CD14-positive monocyte (primary cell): Measurements from ENCODE around the gene SRA1. TPM values are rescaled to one million over a fixed set of nuclear protein-coding genes. Genes with fewer than 3 reads are reported as not detected.
A peak's percentile ranks its signal among the peaks of the same experiment; 100 is the strongest.

Source experiments
- DNase-seq, 3 donors: peaks; one replicate each; pipeline ENCODE4 v3.0.0-alpha.2; 2011 to 2022
- H2AFZ ChIP-seq: 2 replicates; pipeline ENCODE4 v1.6.0; 2012; ENCODE audit warnings: mild to moderate bottlenecking, low read depth, low read length, inconsistent platforms; ENCODE audit not compliant: insufficient read depth, poor library complexity, severe bottlenecking
- H3K27ac ChIP-seq, 2 donors: 1 replicate in 1 of 2; 2 replicates in 1 of 2; pipeline ENCODE4 v1.5.1; 2012 to 2013; ENCODE audit warnings: low read length in 2 of 2, control low read depth in 1 of 2, inconsistent platforms in 1 of 2, low read depth in 1 of 2, mild to moderate bottlenecking in 1 of 2
- H3K27me3 ChIP-seq, 2 donors: one replicate each; pipeline versions ENCODE4 v1.6.0 to v1.6.1; 2011 to 2013; ENCODE audit warnings: low read length in 2 of 2; ENCODE audit not compliant: control insufficient read depth in 2 of 2, insufficient read depth in 2 of 2
- H3K36me3 ChIP-seq, 2 donors: replicated peaks in 1 of 2; 1 replicate in 1 of 2; 2 replicates in 1 of 2; pipeline versions ENCODE4 v1.5.1 to v1.6.1; 2012 to 2013; ENCODE audit warnings: low read length in 2 of 2, control low read depth in 1 of 2, inconsistent platforms in 1 of 2, mild to moderate bottlenecking in 1 of 2; ENCODE audit not compliant: insufficient read depth in 2 of 2, control insufficient read depth in 1 of 2
- H3K4me1 ChIP-seq, 2 donors: 1 replicate in 1 of 2; 2 replicates in 1 of 2; pipeline versions ENCODE4 v1.5.1 to v1.6.1; 2012 to 2013; ENCODE audit warnings: low read length in 2 of 2, control low read depth in 1 of 2, inconsistent platforms in 1 of 2, mild to moderate bottlenecking in 1 of 2, moderate library complexity in 1 of 2; ENCODE audit not compliant: insufficient read depth in 2 of 2, control insufficient read depth in 1 of 2
- H3K4me2 ChIP-seq: replicated peaks from 2 replicates; pipeline ENCODE3; 2012; ENCODE audit warnings: low read length, moderate library complexity, mild to moderate bottlenecking; ENCODE audit not compliant: poor library complexity, severe bottlenecking; ENCODE audit errors: extremely low read depth
- H3K4me3 ChIP-seq, 3 experiments: fragments of 200-600 bp in 1 of 3; sonication (generic) in 1 of 3; replicated peaks in 1 of 3; 1 replicate in 2 of 3; 2 replicates in 1 of 3; pipeline ENCODE4 v1.5.1; 2011 to 2013; ENCODE audit warnings: low read length in 3 of 3, mild to moderate bottlenecking in 3 of 3, control low read depth in 2 of 3, low read depth in 2 of 3, inconsistent platforms in 1 of 3, moderate library complexity in 1 of 3
- H3K79me2 ChIP-seq: 2 replicates; pipeline ENCODE4 v1.6.0; 2012; ENCODE audit warnings: mild to moderate bottlenecking, control low read depth, inconsistent platforms, low read length, moderate library complexity; ENCODE audit not compliant: insufficient read depth
- H3K9ac ChIP-seq: 2 replicates; pipeline ENCODE4 v1.6.0; 2017; ENCODE audit warnings: low read length, mild to moderate bottlenecking; ENCODE audit not compliant: insufficient read depth, poor library complexity, severe bottlenecking
- H3K9me3 ChIP-seq, 2 donors: replicated peaks in 1 of 2; 1 replicate in 1 of 2; 2 replicates in 1 of 2; pipeline versions ENCODE4 v1.5.1 to v1.6.1; 2012 to 2013; ENCODE audit warnings: low read length in 2 of 2, control low read depth in 1 of 2; ENCODE audit not compliant: control insufficient read depth in 1 of 2, insufficient read depth in 1 of 2
- H4K20me1 ChIP-seq: 2 replicates; pipeline ENCODE4 v1.6.0; 2012; ENCODE audit warnings: mild to moderate bottlenecking, low read length, control low read depth, moderate library complexity; ENCODE audit not compliant: insufficient read depth
- H3K27ac Mint-ChIP-seq, 7 donors: one replicate each; pipeline ENCODE4 v1.8.0; 2020; ENCODE audit warnings: mild to moderate bottlenecking in 7 of 7, mixed read lengths in 7 of 7, moderate library complexity in 6 of 7, inconsistent platforms in 2 of 7
- H3K27me3 Mint-ChIP-seq, 3 donors: one replicate each; pipeline ENCODE4 v1.8.0; 2021 to 2022; ENCODE audit warnings: low read depth in 3 of 3, mild to moderate bottlenecking in 3 of 3, mixed read lengths in 3 of 3, moderate library complexity in 3 of 3, inconsistent platforms in 1 of 3
- H3K36me3 Mint-ChIP-seq, 2 donors: one replicate each; pipeline ENCODE4 v1.8.0; 2020; ENCODE audit warnings: mixed read lengths in 2 of 2, inconsistent platforms in 1 of 2, mild to moderate bottlenecking in 1 of 2
- H3K4me1 Mint-ChIP-seq: one replicate; pipeline ENCODE4 v1.8.0; 2020; ENCODE audit warnings: mild to moderate bottlenecking, mixed read lengths
- H3K4me3 Mint-ChIP-seq, 2 donors: one replicate each; pipeline ENCODE4 v1.8.0; 2020; ENCODE audit warnings: mild to moderate bottlenecking in 2 of 2, mixed read lengths in 2 of 2, moderate library complexity in 1 of 2
- H3K9me3 Mint-ChIP-seq, 7 donors: one replicate each; pipeline ENCODE4 v1.8.0; 2020 to 2022; ENCODE audit warnings: mixed read lengths in 7 of 7, mild to moderate bottlenecking in 6 of 7, moderate library complexity in 6 of 7, inconsistent platforms in 2 of 7
- WGBS: methylation state at CpG from one replicate; pipeline ENCODE4 v1.1.5; 2013; ENCODE audit warnings: missing lambda C conversion rate; ENCODE audit not compliant: insufficient coverage; 5-methylcytosine and 5-hydroxymethylcytosine counted together
- intact Hi-C, 2 donors: fragments of 100-400 bp; cut with micrococcal nuclease; formaldehyde crosslinking; loops; one replicate each; pipeline versions ENCODE4 v1.15.0 to v1.15.1; 2023
- polyA plus RNA-seq, 3 donors: library from polyadenylated mRNA; depleted of rRNA in 1 of 3; unstranded in 2 of 3; stranded (reverse) in 1 of 3; fragments of 300-500 nt in 2 of 3; fragments of >200 nt in 1 of 3; fragmentation: Illumina TruSeq in 2 of 3; gene quantifications; 1 replicate in 2 of 3; 2 replicates in 1 of 3; pipeline ENCODE4 v1.2.3, GENCODE V29; 2012 to 2021
- TF ChIP-seq, protein P1 (sequence below): fragments of 200-600 bp; IDR thresholded peaks from one replicate; pipeline ENCODE4 v1.8.0; 2022; ENCODE audit warnings: antibody characterized with exemption, mild to moderate bottlenecking

The SRA1 gene
- polyA plus RNA-seq, 3 donors, result 72.4 to 97.2 (median 80.8) TPM

DNA sequence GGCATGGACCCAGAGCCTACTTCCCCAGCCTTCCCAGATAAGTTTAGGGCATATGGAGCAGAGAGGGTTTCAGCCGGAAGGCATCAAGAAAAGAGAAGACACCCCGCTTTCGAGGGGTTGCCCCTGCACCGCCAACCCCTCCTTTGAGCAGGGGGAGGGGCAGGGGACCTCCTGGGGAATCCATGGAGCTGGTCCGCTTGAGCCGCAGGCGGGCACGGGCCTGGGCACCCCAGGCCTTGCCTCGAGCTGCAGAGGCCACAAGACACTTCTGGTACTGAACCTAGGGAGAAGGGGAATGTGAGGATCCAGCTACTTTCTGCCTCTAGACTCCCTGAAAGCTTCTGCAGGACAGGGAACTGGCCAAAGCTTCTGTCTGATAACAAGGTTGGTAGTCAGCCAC, 1.3 kb upstream of the SRA1 start:
- 83% methylated on average over 1 of the region's 9 CpGs for WGBS
- Histone ChIP-seq H3K36me3 (peaks cover 15 to 25% of the 10 kb centered on the region in 2 donors), H3K79me2 (peaks cover 42% of the 10 kb centered on the region), H3K27me3 (no peaks in the 10 kb centered on the region), H4K20me1 (peaks cover 46% of the 10 kb centered on the region), H3K4me3 (no peak overlapping the region), H3K4me2 (no peak overlapping the region), H2AFZ (no peak overlapping the region), H3K9ac (no peak overlapping the region), H3K27ac (peak overlapping the region in 1 of 2 donors; percentile 94), H3K9me3 (no peaks in the 10 kb centered on the region), H3K4me1 (peaks cover 43 to 63% of the 10 kb centered on the region in 2 donors)
- peaks cover 49 to 57% of the 10 kb centered on the region in 2 donors for H3K36me3 Mint-ChIP-seq
- DNase-seq, result peak in 1 of 3 donors; percentile 3
- peaks cover 0 to 2% (median 0%) of the 10 kb centered on the region in 7 donors for H3K9me3 Mint-ChIP-seq
- peak overlapping the region in 6 of 7 donors; percentile 89 to 99 (median 98) for H3K27ac Mint-ChIP-seq
- H3K4me3 Mint-ChIP-seq, result no peak overlapping the region
- TF ChIP-seq, protein P1, sequence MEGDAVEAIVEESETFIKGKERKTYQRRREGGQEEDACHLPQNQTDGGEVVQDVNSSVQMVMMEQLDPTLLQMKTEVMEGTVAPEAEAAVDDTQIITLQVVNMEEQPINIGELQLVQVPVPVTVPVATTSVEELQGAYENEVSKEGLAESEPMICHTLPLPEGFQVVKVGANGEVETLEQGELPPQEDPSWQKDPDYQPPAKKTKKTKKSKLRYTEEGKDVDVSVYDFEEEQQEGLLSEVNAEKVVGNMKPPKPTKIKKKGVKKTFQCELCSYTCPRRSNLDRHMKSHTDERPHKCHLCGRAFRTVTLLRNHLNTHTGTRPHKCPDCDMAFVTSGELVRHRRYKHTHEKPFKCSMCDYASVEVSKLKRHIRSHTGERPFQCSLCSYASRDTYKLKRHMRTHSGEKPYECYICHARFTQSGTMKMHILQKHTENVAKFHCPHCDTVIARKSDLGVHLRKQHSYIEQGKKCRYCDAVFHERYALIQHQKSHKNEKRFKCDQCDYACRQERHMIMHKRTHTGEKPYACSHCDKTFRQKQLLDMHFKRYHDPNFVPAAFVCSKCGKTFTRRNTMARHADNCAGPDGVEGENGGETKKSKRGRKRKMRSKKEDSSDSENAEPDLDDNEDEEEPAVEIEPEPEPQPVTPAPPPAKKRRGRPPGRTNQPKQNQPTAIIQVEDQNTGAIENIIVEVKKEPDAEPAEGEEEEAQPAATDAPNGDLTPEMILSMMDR, result no peak
- H3K27me3 Mint-ChIP-seq, result peaks cover 0 to 5% (median 0%) of the 10 kb centered on the region in 3 donors
- H3K4me1 Mint-ChIP-seq, result peaks cover 61% of the 10 kb centered on the region
- intact Hi-C loops, result loop anchor here in 1 of 2 donors (5.0 kb wide), 1 partner anchor 44 kb away; no protein-coding TSS in a partner anchor

DNA sequence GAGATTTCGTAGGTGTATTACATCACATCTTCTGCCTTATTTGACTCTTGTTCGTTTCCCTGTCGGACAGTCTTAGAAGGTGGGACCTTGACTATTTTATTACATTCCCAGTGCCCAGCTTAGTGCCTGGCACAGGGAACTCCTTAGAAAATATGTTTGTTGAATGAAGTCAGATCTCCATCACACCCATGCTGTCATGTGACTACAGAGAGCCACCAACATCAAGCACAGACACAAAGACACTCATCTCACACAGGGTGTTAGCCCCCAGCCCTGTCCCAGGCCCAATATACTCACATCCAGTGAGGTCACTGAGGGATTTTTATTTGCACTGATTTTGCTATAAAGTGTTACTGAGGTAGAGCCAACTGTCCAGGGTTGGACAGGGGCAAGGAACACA, 692 bp upstream of the SRA1 start:
- Histone ChIP-seq H3K4me3 (peak overlapping the region in 1 of 3 experiments; percentile 87), H3K36me3 (peaks cover 15 to 25% of the 10 kb centered on the region in 2 donors), H3K9me3 (no peaks in the 10 kb centered on the region), H4K20me1 (peaks cover 51% of the 10 kb centered on the region), H3K4me2 (peak overlapping the region; percentile 82), H3K79me2 (peaks cover 45% of the 10 kb centered on the region), H3K4me1 (peaks cover 44 to 63% of the 10 kb centered on the region in 2 donors), H2AFZ (no peak overlapping the region), H3K27me3 (no peaks in the 10 kb centered on the region), H3K9ac (no peak overlapping the region), H3K27ac (peak overlapping the region; percentile 88 to 94)
- intact Hi-C loops, result loop anchor here in 1 of 2 donors (5.0 kb wide), 1 partner anchor 44 kb away; no protein-coding TSS in a partner anchor
- WGBS, result 94% methylated on average over 2 of the region's 3 CpGs
- TF ChIP-seq, protein P1, result no peak
- H3K27ac Mint-ChIP-seq, result peak overlapping the region; percentile 89 to 99 (median 98)
- H3K4me1 Mint-ChIP-seq, result peaks cover 61% of the 10 kb centered on the region
- peaks cover 55 to 63% of the 10 kb centered on the region in 2 donors for H3K36me3 Mint-ChIP-seq
- DNase-seq, result peak in 1 of 3 donors; percentile 19
- peaks cover 0 to 5% (median 0%) of the 10 kb centered on the region in 3 donors for H3K27me3 Mint-ChIP-seq
- H3K9me3 Mint-ChIP-seq, result peaks cover 0 to 2% (median 0%) of the 10 kb centered on the region in 7 donors
- H3K4me3 Mint-ChIP-seq, result peak overlapping the region in 1 of 2 donors; percentile 86
